Stimulated activated CD8-positive, alpha-beta memory T cell treated with anti-CD3 and anti-CD28 coated beads, Interleukin-2, amount 100 ng/mL, for 48 hours (primary cell): ENCODE measurements around the gene TRIO.

Experiments
- DNase-seq, 2 donors: peaks; one replicate each; pipeline ENCODE4 v3.0.0-alpha.2; 2020; ENCODE audit warnings: low read depth in 2 of 2

Gene TRIO

GRCh38 chr5:14453481-14453880 is 310.3 kb downstream of the TRIO start:
- no peak for DNase-seq

- no peak for DNase-seq
Measured at GRCh38 chr5:14455814-14456321, 312.7 kb downstream of the TRIO start.

GRCh38 chr5:14457476-14457875 is 314.3 kb downstream of the TRIO start:
- DNase-seq: no peak

GRCh38 chr5:14458414-14458813 is 315.3 kb downstream of the TRIO start:
- no peak for DNase-seq

- no peak for DNase-seq
Measured at GRCh38 chr5:14460844-14461398, 317.8 kb downstream of the TRIO start.

GRCh38 chr5:14462681-14463080 is 319.5 kb downstream of the TRIO start:
- no peak for DNase-seq

GRCh38 chr5:14463629-14464028 is 320.5 kb downstream of the TRIO start:
- no peak for DNase-seq

GRCh38 chr5:14464096-14464495 is 321.0 kb downstream of the TRIO start:
- no peak for DNase-seq

- no peak for DNase-seq
Measured at GRCh38 chr5:14464671-14465070, 321.5 kb downstream of the TRIO start.

- no peak for DNase-seq
Measured at GRCh38 chr5:14465116-14465515, 322.0 kb downstream of the TRIO start.

- DNase-seq: no peak
Measured at GRCh38 chr5:14465776-14466175, 322.6 kb downstream of the TRIO start.

GRCh38 chr5:14467251-14467650 is 324.1 kb downstream of the TRIO start:
- no peak for DNase-seq

GRCh38 chr5:14467886-14468285 is 324.7 kb downstream of the TRIO start:
- DNase-seq: no peak

- DNase-seq: no peak
Measured at GRCh38 chr5:14469551-14470377, 326.6 kb downstream of the TRIO start.

GRCh38 chr5:14471507-14471906 is 328.4 kb downstream of the TRIO start:
- no peak for DNase-seq

- no peak for DNase-seq
Measured at GRCh38 chr5:14472986-14473567, 329.9 kb downstream of the TRIO start.

GRCh38 chr5:14475045-14475444 is 331.9 kb downstream of the TRIO start:
- no peak for DNase-seq

GRCh38 chr5:14476786-14477435 is 333.8 kb downstream of the TRIO start:
- DNase-seq: no peak

GRCh38 chr5:14479143-14479696 is 336.1 kb downstream of the TRIO start:
- no peak for DNase-seq

GRCh38 chr5:14481349-14481748 is 338.2 kb downstream of the TRIO start:
- DNase-seq: no peak

- no peak for DNase-seq
Measured at GRCh38 chr5:14482085-14482484, 338.9 kb downstream of the TRIO start.

GRCh38 chr5:14483504-14484157 is 340.5 kb downstream of the TRIO start:
- DNase-seq: no peak
